B cell (primary cell): ENCODE measurements around the gene ADRM1.

Source experiments
- CTCF ChIP-seq: fragments of 200-600 bp; IDR thresholded peaks from one replicate; pipeline ENCODE4 v1.8.0; 2022; ENCODE audit warnings: antibody characterized with exemption, mild to moderate bottlenecking
- EZH2 ChIP-seq: IDR thresholded peaks from 2 replicates; pipeline ENCODE4 v1.6.1; 2012; ENCODE audit warnings: borderline replicate concordance, low read depth, mild to moderate bottlenecking, moderate library complexity, low read length; ENCODE audit not compliant: insufficient read depth, poor library complexity, severe bottlenecking

DNA sequence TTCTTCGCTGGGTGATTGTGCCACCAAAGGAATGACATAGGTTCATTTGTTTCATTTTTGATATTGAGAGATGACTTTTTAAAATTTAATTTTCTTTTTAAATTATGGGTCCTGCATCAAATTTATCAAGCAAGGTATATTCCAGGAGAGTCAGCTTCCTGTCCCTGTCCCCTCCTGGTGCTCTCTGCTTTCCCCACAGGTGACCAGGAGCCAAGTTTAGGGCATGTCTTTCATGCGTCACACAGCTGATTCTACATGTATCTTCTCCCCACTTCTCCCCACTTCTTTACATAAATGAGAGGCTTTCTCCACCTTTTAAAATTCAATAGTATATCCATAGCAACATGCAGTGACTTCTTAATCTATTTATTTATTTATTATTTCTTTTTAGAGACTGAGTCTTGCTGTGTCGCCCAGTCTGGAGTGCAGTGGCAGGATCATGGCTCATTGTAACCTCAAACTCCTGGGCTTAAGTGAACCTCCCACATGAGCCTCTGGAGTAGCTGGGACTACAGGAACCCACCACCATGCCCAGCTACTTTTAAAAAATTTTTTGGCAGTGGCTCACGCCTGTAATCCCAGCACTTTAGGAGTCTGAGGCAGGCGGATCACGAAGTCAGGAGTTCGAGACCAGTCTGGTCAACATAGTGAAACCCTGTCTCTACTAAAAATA is 34.4 kb upstream of the ADRM1 start:
- TF ChIP-seq CTCF (no peak), EZH2 (no peak)
